ENCODE data around the gene QSOX2.

DNA sequence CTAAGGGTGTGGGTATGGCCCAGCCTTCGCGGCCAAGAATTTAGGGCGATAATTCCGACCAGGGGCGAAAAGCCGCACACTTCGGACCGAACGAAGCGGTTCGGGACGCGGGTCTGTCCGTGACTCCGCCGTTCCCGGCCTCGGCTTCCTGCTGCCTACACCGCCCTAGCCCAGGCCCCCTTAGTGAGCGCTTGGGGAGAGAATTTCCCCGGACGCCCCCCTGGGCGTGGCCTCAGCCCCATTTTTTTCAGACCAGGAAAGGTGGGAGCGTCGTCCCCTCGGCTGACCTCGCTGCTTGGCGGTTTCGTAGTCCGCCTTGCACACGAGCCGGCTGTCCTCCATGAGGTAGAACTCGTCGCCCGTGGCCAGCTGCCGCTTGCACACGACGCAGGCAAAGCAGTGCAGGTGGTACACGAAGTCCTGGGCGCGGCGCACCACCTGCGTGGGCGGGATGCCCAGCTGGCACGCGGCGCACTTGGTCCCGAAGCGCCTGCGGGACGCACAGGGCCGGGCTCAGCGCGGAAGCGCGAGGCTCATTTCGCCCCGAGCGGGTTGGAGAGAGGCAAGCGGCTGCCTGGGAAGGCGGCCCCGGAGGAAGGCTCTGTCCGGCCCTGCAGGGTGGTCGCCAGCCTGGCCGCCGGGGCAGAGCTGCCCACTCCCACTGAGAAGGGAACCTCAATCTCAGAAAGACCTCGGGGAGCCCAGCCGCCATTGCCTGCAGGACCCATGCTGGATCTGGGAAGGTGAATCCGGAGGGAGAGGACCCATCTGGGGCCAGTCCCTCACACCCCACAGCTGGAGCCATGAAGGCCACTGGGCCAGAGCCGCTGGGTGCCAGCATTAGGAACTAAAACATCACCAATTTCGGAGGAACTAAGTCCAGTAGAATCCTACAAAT is 46.0 kb downstream of the QSOX2 start:
- TF ChIP-seq CTCF (IDR thresholded peaks at IDR 0.05) (no peak), REST (IDR thresholded peaks at IDR 0.05) (no peak), EHF (CRISPR knock-in tag; IDR thresholded peaks at IDR 0.05) (no peak), POLR2A (IDR thresholded peaks at IDR 0.05; ENCODE audit: low read length) (no peak), HDAC2 (IDR thresholded peaks at IDR 0.05) (no peak), CHD2 (IDR thresholded peaks at IDR 0.05; ENCODE audit: low read length, partially characterized antibody) (no peak), SREBF2 (IDR thresholded peaks at IDR 0.05) (no peak)
